Prostate gland (tissue), 2 donors: Measurements from ENCODE around the gene SSUH2.

Experiments used
- POLR2A ChIP-seq: fragments of 450-650 bp; IDR thresholded peaks from one replicate; pipeline ENCODE4 v1.6.1; 2016; ENCODE audit warnings: antibody characterized with exemption, mild to moderate bottlenecking
- POLR2AphosphoS5 ChIP-seq: sonication (generic); formaldehyde crosslinking; IDR thresholded peaks from one replicate; pipeline ENCODE4 v1.6.1; 2017; ENCODE audit warnings: antibody characterized with exemption
- TF ChIP-seq, protein P1 (sequence below), 4 experiments: fragments of 200-600 bp in 2 of 4; fragments of 450-650 bp in 2 of 4; sonication (generic) in 2 of 4; IDR thresholded peaks; 1 replicate in 3 of 4; 2 replicates in 1 of 4; pipeline ENCODE4 v1.5.1; 2016 to 2019; ENCODE audit warnings: antibody characterized with exemption in 4 of 4, mild to moderate bottlenecking in 2 of 4, moderate library complexity in 2 of 4

- no peak for TF ChIP-seq POLR2A
- TF ChIP-seq, protein P1, sequence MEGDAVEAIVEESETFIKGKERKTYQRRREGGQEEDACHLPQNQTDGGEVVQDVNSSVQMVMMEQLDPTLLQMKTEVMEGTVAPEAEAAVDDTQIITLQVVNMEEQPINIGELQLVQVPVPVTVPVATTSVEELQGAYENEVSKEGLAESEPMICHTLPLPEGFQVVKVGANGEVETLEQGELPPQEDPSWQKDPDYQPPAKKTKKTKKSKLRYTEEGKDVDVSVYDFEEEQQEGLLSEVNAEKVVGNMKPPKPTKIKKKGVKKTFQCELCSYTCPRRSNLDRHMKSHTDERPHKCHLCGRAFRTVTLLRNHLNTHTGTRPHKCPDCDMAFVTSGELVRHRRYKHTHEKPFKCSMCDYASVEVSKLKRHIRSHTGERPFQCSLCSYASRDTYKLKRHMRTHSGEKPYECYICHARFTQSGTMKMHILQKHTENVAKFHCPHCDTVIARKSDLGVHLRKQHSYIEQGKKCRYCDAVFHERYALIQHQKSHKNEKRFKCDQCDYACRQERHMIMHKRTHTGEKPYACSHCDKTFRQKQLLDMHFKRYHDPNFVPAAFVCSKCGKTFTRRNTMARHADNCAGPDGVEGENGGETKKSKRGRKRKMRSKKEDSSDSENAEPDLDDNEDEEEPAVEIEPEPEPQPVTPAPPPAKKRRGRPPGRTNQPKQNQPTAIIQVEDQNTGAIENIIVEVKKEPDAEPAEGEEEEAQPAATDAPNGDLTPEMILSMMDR (IDR thresholded peaks at IDR 0.05): no peak
- TF ChIP-seq POLR2AphosphoS5: no peak
Observed at GRCh38 chr3:8581373-8581772, 63.2 kb downstream of the SSUH2 start.
